Stomach (tissue), 9 donors: ENCODE measurements around the gene CACNA2D3. TPM values are rescaled to one million over a fixed set of nuclear protein-coding genes. Genes with fewer than 3 reads are reported as not detected.

Experiments
- DNase-seq, 2 donors: peaks; one replicate each; pipeline versions ENCODE4 v3.0.0 to v3.0.0-alpha.2; 2013 to 2019
- H3K27ac ChIP-seq, 5 donors: fragments of 200-600 bp in 4 of 5; sonication (generic) in 4 of 5; one replicate each; pipeline ENCODE4 v1.5.1; 2013 to 2019; ENCODE audit warnings: mild to moderate bottlenecking in 1 of 5, moderate library complexity in 1 of 5
- H3K27me3 ChIP-seq, 3 donors: fragments of 200-600 bp; sonication (generic); one replicate each; pipeline ENCODE4 v1.5.1; 2017 to 2019; ENCODE audit warnings: mixed run types in 1 of 3
- H3K36me3 ChIP-seq, 4 donors: fragments of 200-600 bp; sonication (generic); 1 replicate in 3 of 4; 2 replicates in 1 of 4; pipeline ENCODE4 v1.5.1; 2016 to 2019
- H3K4me1 ChIP-seq, 4 donors: fragments of 200-600 bp; sonication (generic); one replicate each; pipeline ENCODE4 v1.5.1; 2016 to 2019
- H3K4me3 ChIP-seq, 4 donors: fragments of 200-600 bp; sonication (generic) in 3 of 4; one replicate each; pipeline ENCODE4 v1.5.1; 2016 to 2019; ENCODE audit warnings: mild to moderate bottlenecking in 1 of 4
- H3K9me3 ChIP-seq, 4 donors: fragments of 200-600 bp; sonication (generic); one replicate each; pipeline ENCODE4 v1.5.1; 2016 to 2019
- CTCF ChIP-seq, 7 experiments: fragments of 450-650 bp in 4 of 7; fragments of 200-600 bp in 3 of 7; sonication (generic) in 3 of 7; IDR thresholded peaks; one replicate each; pipeline ENCODE4 v1.5.1; 2016 to 2019; ENCODE audit warnings: antibody characterized with exemption in 7 of 7, control low read depth in 2 of 7, mild to moderate bottlenecking in 1 of 7
- EP300 ChIP-seq: sonication (generic); formaldehyde crosslinking; IDR thresholded peaks from one replicate; pipeline ENCODE4 v1.6.1; 2017; ENCODE audit warnings: antibody characterized with exemption
- POLR2A ChIP-seq, 4 donors: fragments of 450-650 bp; IDR thresholded peaks; one replicate each; pipeline ENCODE4 v1.6.1; 2016; ENCODE audit warnings: antibody characterized with exemption in 4 of 4, control low read depth in 2 of 4, mild to moderate bottlenecking in 1 of 4, moderate library complexity in 1 of 4
- POLR2AphosphoS5 ChIP-seq, 3 donors: sonication (generic); formaldehyde crosslinking; IDR thresholded peaks; one replicate each; pipeline ENCODE4 v1.6.1; 2016; ENCODE audit warnings: antibody characterized with exemption in 3 of 3
- WGBS, 5 donors: extraction: QIAGEN DNeasy Blood & Tissue Kit in 3 of 5; methylation state at CpG; one replicate each; pipeline versions ENCODE4 v1.1.5 to v1.1.7; 2013 to 2018; 5-methylcytosine and 5-hydroxymethylcytosine counted together
- intact Hi-C: fragments of 100-400 bp; cut with DNase I; formaldehyde crosslinking; loops from one replicate; pipeline ENCODE4 v1.15.1; 2023; ENCODE audit warnings: low total_unique reads
- polyA plus RNA-seq, 3 donors: library from polyadenylated mRNA; stranded (reverse); fragments of 200-250 nt; gene quantifications; one replicate each; pipeline ENCODE4 v1.2.3, GENCODE V29; 2013
- total RNA-seq, 5 donors: library from RNA; depleted of rRNA; stranded (reverse); fragments of >200 nt; gene quantifications; one replicate each; pipeline versions ENCODE4 v1.1.0 to v1.2.3, GENCODE V29; 2014 to 2016
- donor health status: healthy with polysubstance abuse.
- donor health status: Bipolar disorder and iron deficiency.
- donor health status: healthy.

The CACNA2D3 gene
- total and polyA plus RNA-seq, 8 donors: 0.56 to 54.0 (median 2.9) TPM; not detected in 1

- peaks cover 0 to 25% (median 6%) of the 10 kb centered on the region in 4 donors for H3K9me3 ChIP-seq
- intact Hi-C loops: no loop called here
- no peaks in the 10 kb centered on the region for H3K36me3 ChIP-seq
- H3K27ac ChIP-seq: no peak overlapping the region
- H3K4me1 ChIP-seq: no peaks in the 10 kb centered on the region
- H3K27me3 ChIP-seq: no peaks in the 10 kb centered on the region
- no peak for TF ChIP-seq POLR2A (IDR thresholded peaks at IDR 0.05)
- TF ChIP-seq CTCF (IDR thresholded peaks at IDR 0.05): no peak
- no peak for TF ChIP-seq POLR2AphosphoS5 (IDR thresholded peaks at IDR 0.05)
- no peak for TF ChIP-seq EP300
- H3K4me3 ChIP-seq: no peak overlapping the region
- DNase-seq: no peak
These were observed 527.2 kb downstream of the CACNA2D3 start for GRCh38 chr3:54649551-54649950.

GRCh38 chr3:54653456-54654195 lies 531.3 kb downstream of the CACNA2D3 start:
- TF ChIP-seq POLR2A (IDR thresholded peaks at IDR 0.05): no peak
- TF ChIP-seq POLR2AphosphoS5 (IDR thresholded peaks at IDR 0.05): no peak
- TF ChIP-seq EP300: no peak
- no peak for TF ChIP-seq CTCF (IDR thresholded peaks at IDR 0.05)
- H3K27ac ChIP-seq: no peak overlapping the region
- DNase-seq: no peak
- no peaks in the 10 kb centered on the region for H3K27me3 ChIP-seq
- H3K36me3 ChIP-seq: no peaks in the 10 kb centered on the region
- no peak overlapping the region for H3K4me3 ChIP-seq
- intact Hi-C loops: no loop called here
- 64 to 85% (median 72%) methylated on average over 6 of the region's 6 CpGs for WGBS, 5 donors
- H3K4me1 ChIP-seq: no peaks in the 10 kb centered on the region
- peaks cover 0 to 12% (median 5%) of the 10 kb centered on the region in 4 donors for H3K9me3 ChIP-seq

GRCh38 chr3:54654776-54655175 lies 532.4 kb downstream of the CACNA2D3 start:
- intact Hi-C loops: no loop called here
- H3K9me3 ChIP-seq: peaks cover 0 to under 1% (median under 1%) of the 10 kb centered on the region in 4 donors
- H3K36me3 ChIP-seq: no peaks in the 10 kb centered on the region
- no peak for DNase-seq
- WGBS, 5 donors: 62 to 72% (median 68%) methylated on average over 4 of the region's 4 CpGs
- no peaks in the 10 kb centered on the region for H3K4me1 ChIP-seq
- TF ChIP-seq CTCF (IDR thresholded peaks at IDR 0.05): no peak
- no peak for TF ChIP-seq EP300
- no peak for TF ChIP-seq POLR2A (IDR thresholded peaks at IDR 0.05)
- no peak for TF ChIP-seq POLR2AphosphoS5 (IDR thresholded peaks at IDR 0.05)
- H3K27me3 ChIP-seq: no peaks in the 10 kb centered on the region
- no peak overlapping the region for H3K27ac ChIP-seq
- no peak overlapping the region for H3K4me3 ChIP-seq

GRCh38 chr3:54659347-54659746 lies 537.0 kb downstream of the CACNA2D3 start:
- Histone ChIP-seq H3K9me3 (no peaks in the 10 kb centered on the region), H3K36me3 (no peaks in the 10 kb centered on the region), H3K4me3 (no peak overlapping the region), H3K4me1 (no peaks in the 10 kb centered on the region), H3K27me3 (no peaks in the 10 kb centered on the region), H3K27ac (no peak overlapping the region)
- intact Hi-C loops: no loop called here
- 64 to 82% (median 73%) methylated on average over 3 of the region's 3 CpGs for WGBS, 5 donors
- TF ChIP-seq EP300 (no peak), POLR2A (IDR thresholded peaks at IDR 0.05) (no peak), CTCF (IDR thresholded peaks at IDR 0.05) (no peak), POLR2AphosphoS5 (IDR thresholded peaks at IDR 0.05) (no peak)
- DNase-seq: no peak
